Spleen (tissue), 7 donors: Measurements from ENCODE around the gene RAVER2.

ENCODE experiments used
- CTCF ChIP-seq, 11 experiments: fragments of 200-600 bp in 7 of 11; fragments of 450-650 bp in 4 of 11; sonication (generic) in 4 of 11; IDR thresholded peaks in 8 of 11; conservative IDR thresholded peaks in 3 of 11; 1 replicate in 7 of 11; 2 replicates in 4 of 11; pipeline versions ENCODE4 v1.4.0 to v1.8.0; 2016 to 2021; ENCODE audit warnings: antibody characterized with exemption in 11 of 11, inconsistent platforms in 4 of 11, mild to moderate bottlenecking in 1 of 11
- POLR2A ChIP-seq, 3 donors: fragments of 450-650 bp; IDR thresholded peaks; one replicate each; pipeline ENCODE4 v1.5.1; 2017; ENCODE audit warnings: antibody characterized with exemption in 3 of 3, mild to moderate bottlenecking in 1 of 3
- donor health status: DM: no; HTN: no; CAD: no; lungs with moderate emphysema.
- donor health status: DM: no; HTN: no; CAD: no.
- donor health status: DM: no; HTN: no; CAD: no.

GRCh38 chr1:64875101-64875500 is 130.2 kb downstream of the RAVER2 start:
- TF ChIP-seq CTCF (IDR thresholded peaks at IDR 0.05 in 8 of 11, conservative IDR thresholded peaks at IDR 0.05 in 3 of 11) (no peak), POLR2A (IDR thresholded peaks at IDR 0.05) (no peak)
